NB4 (cell line): ENCODE data around the gene MRI1.

Experiments
- CTCF ChIP-seq: IDR thresholded peaks from one replicate; pipeline ENCODE4 v1.5.1; 2012; ENCODE audit warnings: low read depth, low read length
- MYC ChIP-seq: IDR thresholded peaks from 2 replicates; pipeline ENCODE4 v1.6.1; 2011; ENCODE audit warnings: low read depth, low read length
- POLR2A ChIP-seq: IDR thresholded peaks from 2 replicates; pipeline ENCODE4 v1.6.1; 2011; ENCODE audit warnings: mild to moderate bottlenecking; ENCODE audit not compliant: insufficient read length; ENCODE audit errors: extremely low read depth

GRCh38 chr19:13797058-13797440 is 32.7 kb downstream of the MRI1 start:
- TF ChIP-seq CTCF = no peak
- TF ChIP-seq MYC = no peak
- no peak for TF ChIP-seq POLR2A
